HG03432 (cell line): Measurements from ENCODE around the gene THOC5.
"Not testable (repeated sequence)": the region's sequence is repeated elsewhere in the genome, so short reads cannot be mapped to it uniquely, and the experiment has no call there.

ENCODE experiments used
- ATAC-seq: cut with Tn5 transposase; IDR thresholded peaks from one replicate; pipeline ENCODE4 v1.9.1; 2021; ENCODE audit warnings: mild to moderate bottlenecking, moderate library complexity; ENCODE audit not compliant: unreplicated experiment

The THOC5 gene

DNA sequence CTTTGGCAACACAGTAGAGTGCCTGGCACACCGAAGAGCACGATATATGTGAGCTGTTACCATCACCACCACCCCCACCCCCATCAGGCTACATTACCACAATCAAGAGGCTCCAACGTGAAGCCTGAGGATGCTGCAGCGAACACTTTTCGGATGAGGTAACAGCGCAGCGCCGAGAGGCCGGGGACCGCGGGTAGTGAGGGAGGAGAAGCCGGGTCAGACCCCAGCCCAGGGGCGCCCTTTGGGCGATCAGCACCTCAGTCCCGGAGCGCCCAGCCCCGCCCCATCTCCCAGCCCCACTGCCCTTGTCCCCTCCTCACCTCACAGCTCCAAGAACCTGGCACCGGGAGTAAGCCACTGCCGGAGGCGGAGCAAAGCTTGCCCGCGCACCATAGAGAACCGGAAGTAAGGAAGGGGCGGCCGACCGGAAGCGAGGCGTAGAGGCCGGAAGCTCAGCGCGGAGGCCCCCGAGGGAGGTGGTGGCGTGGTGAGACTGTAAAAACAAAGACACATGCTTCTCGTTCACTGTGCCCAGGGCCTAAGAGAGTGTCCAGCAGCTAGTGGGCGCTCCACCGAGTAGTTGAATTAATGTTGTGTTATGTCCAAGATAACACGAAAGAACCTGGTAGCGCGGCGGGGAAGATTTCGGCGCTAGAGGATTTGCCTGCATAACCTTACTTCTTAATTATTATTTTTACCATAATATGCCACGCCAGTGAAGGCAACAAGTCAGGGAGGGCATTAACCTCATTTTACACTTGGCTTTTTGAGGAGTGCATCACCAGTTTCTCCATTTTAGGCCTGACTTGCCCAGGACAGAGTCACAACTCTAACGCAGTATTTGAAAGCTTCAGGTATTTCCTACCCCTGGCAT is at the start of gene THOC5:
Gene THOC5 (minus strand): TSS at position 407 of the 874 bp plus-strand sequence. CDS start 4,610 bp downstream, outside the sequence.
- ATAC-seq = peak; percentile 96

- no peak for ATAC-seq
Measured at GRCh38 chr22:29598684-29599020, 45.1 kb upstream of the THOC5 start.

GRCh38 chr22:29597871-29598683 is 44.5 kb upstream of the THOC5 start:
- ATAC-seq = not testable (repeated sequence)

DNA sequence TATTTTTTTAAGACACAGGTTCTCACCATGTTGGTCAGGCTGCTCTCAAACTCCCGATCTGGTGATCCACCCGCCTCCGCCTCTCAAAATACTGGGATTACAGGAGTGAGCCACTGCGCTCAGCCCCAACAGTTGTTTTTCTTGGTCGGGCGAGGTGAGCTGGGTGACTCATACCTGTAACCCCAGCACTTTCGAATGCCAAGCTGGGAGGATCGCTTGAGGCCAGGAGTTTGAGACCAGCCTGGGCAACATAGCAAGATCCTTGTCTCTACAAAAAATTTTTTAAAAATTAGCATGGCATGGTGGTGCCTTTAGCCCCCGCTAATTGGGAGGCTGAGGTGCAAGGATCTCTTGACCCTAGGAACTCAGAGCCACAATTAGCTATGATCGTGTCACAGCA is 42.9 kb upstream of the THOC5 start:
- ATAC-seq = no peak

GRCh38 chr22:29594447-29594846 is 40.9 kb upstream of the THOC5 start:
- not testable (repeated sequence) for ATAC-seq

- ATAC-seq = no peak
Measured at GRCh38 chr22:29593923-29594322, 40.4 kb upstream of the THOC5 start.

GRCh38 chr22:29587938-29588699 is 34.6 kb upstream of the THOC5 start:
- no peak for ATAC-seq

- ATAC-seq = not testable (repeated sequence)
Measured at GRCh38 chr22:29586193-29586705, 32.7 kb upstream of the THOC5 start.

DNA sequence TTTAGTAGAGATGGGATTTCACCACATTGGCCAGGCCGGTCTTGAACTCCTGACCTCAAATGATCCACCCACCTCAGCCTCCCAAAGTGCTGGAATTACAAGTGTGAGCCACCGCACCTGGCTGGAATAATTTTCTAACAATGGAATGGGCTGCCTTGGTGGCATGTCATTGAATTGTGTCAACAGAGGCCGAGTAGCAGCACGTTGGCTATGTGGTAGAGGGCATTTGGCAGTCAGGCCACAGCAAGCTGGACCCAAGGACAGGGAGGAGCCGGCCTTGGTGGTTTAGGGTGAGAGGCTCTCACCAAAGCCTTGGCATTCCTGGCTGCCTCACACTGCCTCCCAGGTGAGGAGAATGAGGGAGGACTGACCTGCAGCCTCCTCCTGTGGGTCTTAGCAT is 31.4 kb upstream of the THOC5 start:
- no peak for ATAC-seq

- no peak for ATAC-seq
Measured at GRCh38 chr22:29581799-29582198, 28.2 kb upstream of the THOC5 start.

- ATAC-seq = peak; percentile 27
Measured at GRCh38 chr22:29580200-29580810, 26.7 kb upstream of the THOC5 start.

DNA sequence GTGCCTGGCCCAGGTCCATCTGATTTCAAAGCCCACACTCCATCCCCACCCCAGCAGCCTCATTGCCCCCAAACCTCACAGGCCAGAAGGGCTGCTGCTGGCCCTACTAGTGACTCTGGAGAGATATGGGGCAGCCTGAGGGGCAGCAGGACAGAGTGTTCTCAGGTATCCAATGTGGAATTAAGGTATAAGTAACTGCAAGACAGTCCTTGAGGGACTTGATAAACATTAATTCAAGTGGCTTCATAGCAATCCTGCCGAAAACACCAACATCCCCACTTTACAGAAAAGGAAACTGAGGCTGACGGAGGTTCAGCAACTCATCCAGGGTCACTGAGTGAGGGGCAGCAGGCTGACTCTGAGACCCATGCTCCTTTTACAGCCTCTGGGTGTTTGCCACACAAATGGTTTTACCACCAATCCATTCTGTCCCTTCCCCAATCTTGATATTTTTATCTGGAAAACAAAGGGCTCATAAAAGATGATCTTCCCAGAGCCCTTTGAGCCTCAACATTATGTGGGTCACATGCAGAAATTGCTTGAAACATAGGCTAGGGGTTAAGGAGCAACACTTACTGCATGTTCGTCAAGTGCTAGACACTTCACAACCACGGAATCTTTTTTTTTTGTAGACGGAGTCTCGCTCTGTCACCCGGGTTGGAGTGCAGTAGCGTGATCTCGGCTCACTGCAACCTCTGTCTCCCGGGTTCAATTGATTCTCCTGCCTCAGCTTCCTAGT is 25.1 kb upstream of the THOC5 start:
- ATAC-seq = no peak

DNA sequence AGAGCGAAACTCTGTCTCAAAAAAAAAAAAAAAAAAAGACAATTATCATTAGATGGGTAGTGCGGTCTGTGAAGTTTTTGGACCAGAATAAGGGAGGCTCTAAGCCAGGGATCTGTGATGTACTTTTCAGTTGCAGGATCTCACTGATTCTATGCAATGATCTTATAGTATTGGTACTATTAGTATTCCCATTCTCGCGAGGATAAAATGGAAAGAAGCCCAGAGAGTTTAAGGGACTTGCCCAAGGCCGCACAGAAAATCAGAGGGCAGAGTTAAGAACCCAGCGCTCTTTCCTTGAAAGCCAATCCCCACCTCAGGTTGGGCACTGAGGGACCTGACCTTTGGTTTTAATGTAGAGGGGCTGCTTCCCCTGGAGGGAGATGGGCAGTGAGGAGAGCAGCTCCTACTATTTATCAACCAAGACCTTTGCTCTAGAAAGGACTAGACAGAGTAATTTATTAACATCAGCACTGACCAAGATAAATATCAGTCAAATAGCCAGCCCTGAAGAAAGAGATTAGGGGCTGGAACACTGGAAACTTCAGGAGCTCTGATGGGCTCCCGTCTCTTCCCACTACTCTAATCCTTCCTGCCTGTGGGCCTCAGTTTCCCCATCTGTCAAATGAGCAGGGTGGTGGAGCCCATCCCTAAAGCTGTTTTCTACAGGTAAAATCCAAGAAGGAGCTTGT is 21.3 kb upstream of the THOC5 start:
- no peak for ATAC-seq

- ATAC-seq = no peak
Measured at GRCh38 chr22:29570912-29571549, 17.5 kb upstream of the THOC5 start.

- no peak for ATAC-seq
Measured at GRCh38 chr22:29570456-29570855, 16.9 kb upstream of the THOC5 start.

- ATAC-seq = no peak
Measured at GRCh38 chr22:29569011-29569678, 15.6 kb upstream of the THOC5 start.

- ATAC-seq = no peak
Measured at GRCh38 chr22:29567338-29567737, 13.8 kb upstream of the THOC5 start.

GRCh38 chr22:29566513-29566912 is 13.0 kb upstream of the THOC5 start:
- ATAC-seq = not testable (repeated sequence)
